ENCODE data around the gene NHERF2. TPM values are rescaled to one million over a fixed set of nuclear protein-coding genes. Genes with fewer than 3 reads are reported as not detected.

The NHERF2 gene
- total and polyA plus RNA-seq, 9 donors, result 6.3 to 118 (median 78.7) TPM

GRCh38 chr16:2029350-2029749 is 2.6 kb downstream of the NHERF2 start:
- Histone ChIP-seq H3K4me3 (no peak overlapping the region), H3K27me3 (no peaks in the 10 kb centered on the region), H3K27ac (no peak overlapping the region), H3K4me1 (ENCODE audit: insufficient read depth) (peaks cover 21% of the 10 kb centered on the region), H3K36me3 (no peaks in the 10 kb centered on the region), H3K9me3 (no peaks in the 10 kb centered on the region)
- WGBS, 3 donors, result 61 to 73% (median 67%) methylated on average over 21 to 22 of the region's 22 CpGs
- DNase-seq, result no peak
- TF ChIP-seq POLR2A (IDR thresholded peaks at IDR 0.05) (no peak), CTCF (IDR thresholded peaks at IDR 0.05) (no peak), EP300 (IDR thresholded peaks at IDR 0.05) (no peak)
- intact Hi-C loops (cut with DNase I), result loop anchor here in 1 of 4 donors (5.0 kb wide), 1 partner anchor 123 kb away; no protein-coding TSS in a partner anchor

- Histone ChIP-seq H3K9me3 (no peaks in the 10 kb centered on the region), H3K27ac (peak overlapping the region in 1 of 2 donors; percentile 30), H3K4me3 (no peak overlapping the region), H3K4me1 (ENCODE audit: insufficient read depth) (peaks cover 26% of the 10 kb centered on the region), H3K27me3 (no peaks in the 10 kb centered on the region), H3K36me3 (no peaks in the 10 kb centered on the region)
- no peak for TF ChIP-seq CTCF (IDR thresholded peaks at IDR 0.05)
- 84 to 92% (median 91%) methylated on average over 11 of the region's 11 CpGs for WGBS, 3 donors
- no peak for DNase-seq
- intact Hi-C loops (cut with DNase I), result no loop called here
Observed at GRCh38 chr16:2030036-2030435, 3.3 kb downstream of the NHERF2 start.

- Histone ChIP-seq H3K36me3 (no peaks in the 10 kb centered on the region), H3K4me3 (no peak overlapping the region), H3K4me1 (ENCODE audit: insufficient read depth) (peaks cover 36% of the 10 kb centered on the region), H3K27ac (no peak overlapping the region), H3K27me3 (no peaks in the 10 kb centered on the region), H3K9me3 (no peaks in the 10 kb centered on the region)
- no peak for DNase-seq
- TF ChIP-seq CTCF (IDR thresholded peaks at IDR 0.05) (no peak), EP300 (IDR thresholded peaks at IDR 0.05) (no peak), POLR2A (IDR thresholded peaks at IDR 0.05) (no peak)
- 68 to 75% (median 73%) methylated on average over 11 of the region's 11 CpGs for WGBS, 3 donors
- intact Hi-C loops (cut with DNase I), result no loop called here
Observed at GRCh38 chr16:2031081-2031577, 4.4 kb downstream of the NHERF2 start.

- 74 to 80% (median 76%) methylated on average over 14 to 15 of the region's 15 CpGs for WGBS, 3 donors
- Histone ChIP-seq H3K27me3 (no peaks in the 10 kb centered on the region), H3K27ac (peak overlapping the region; percentile 74 to 82), H3K4me3 (peak overlapping the region; percentile 17), H3K4me1 (ENCODE audit: insufficient read depth) (peaks cover 49% of the 10 kb centered on the region), H3K9me3 (no peaks in the 10 kb centered on the region), H3K36me3 (no peaks in the 10 kb centered on the region)
- intact Hi-C loops (cut with DNase I), result no loop called here
- no peak for DNase-seq
- TF ChIP-seq EP300 (IDR thresholded peaks at IDR 0.05), result no peak
- no peak for TF ChIP-seq POLR2A (IDR thresholded peaks at IDR 0.05)
- no peak for TF ChIP-seq CTCF (IDR thresholded peaks at IDR 0.05)
Observed at GRCh38 chr16:2032285-2033056, 5.8 kb downstream of the NHERF2 start.
